GM18511 (cell line): Measurements from ENCODE around the gene LYSMD4.

ENCODE experiments used
- ATAC-seq: cut with Tn5 transposase; IDR thresholded peaks from one replicate; pipeline ENCODE4 v1.9.1; 2021; ENCODE audit warnings: mild to moderate bottlenecking, moderate library complexity; ENCODE audit not compliant: unreplicated experiment

LYSMD4 gene

GRCh38 chr15:99706557-99707303 lies 26.5 kb downstream of the LYSMD4 start:
- no peak for ATAC-seq

GRCh38 chr15:99704444-99704838 lies 28.8 kb downstream of the LYSMD4 start:
- peak; percentile 75 for ATAC-seq

GRCh38 chr15:99703603-99704443 lies 29.4 kb downstream of the LYSMD4 start:
- ATAC-seq = peak; percentile 67

- no peak for ATAC-seq
These were observed 30.2 kb downstream of the LYSMD4 start for GRCh38 chr15:99702895-99703602.

- ATAC-seq = no peak
These were observed 37.1 kb downstream of the LYSMD4 start for GRCh38 chr15:99696096-99696495.

GRCh38 chr15:99692825-99693224 lies 40.4 kb downstream of the LYSMD4 start:
- ATAC-seq = no peak

GRCh38 chr15:99686290-99686689 lies 46.9 kb downstream of the LYSMD4 start:
- no peak for ATAC-seq

GRCh38 chr15:99683000-99683670 lies 50.1 kb downstream of the LYSMD4 start:
- no peak for ATAC-seq

- ATAC-seq = no peak
These were observed 50.8 kb downstream of the LYSMD4 start for GRCh38 chr15:99682455-99682854.

GRCh38 chr15:99681990-99682389 lies 51.2 kb downstream of the LYSMD4 start:
- no peak for ATAC-seq

GRCh38 chr15:99680276-99680675 lies 53.0 kb downstream of the LYSMD4 start:
- no peak for ATAC-seq

GRCh38 chr15:99677540-99678134 lies 55.6 kb downstream of the LYSMD4 start:
- peak; percentile 74 for ATAC-seq
